Measurements from ENCODE around the gene ARL6IP5.

Gene ARL6IP5, protein sequence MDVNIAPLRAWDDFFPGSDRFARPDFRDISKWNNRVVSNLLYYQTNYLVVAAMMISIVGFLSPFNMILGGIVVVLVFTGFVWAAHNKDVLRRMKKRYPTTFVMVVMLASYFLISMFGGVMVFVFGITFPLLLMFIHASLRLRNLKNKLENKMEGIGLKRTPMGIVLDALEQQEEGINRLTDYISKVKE

DNA sequence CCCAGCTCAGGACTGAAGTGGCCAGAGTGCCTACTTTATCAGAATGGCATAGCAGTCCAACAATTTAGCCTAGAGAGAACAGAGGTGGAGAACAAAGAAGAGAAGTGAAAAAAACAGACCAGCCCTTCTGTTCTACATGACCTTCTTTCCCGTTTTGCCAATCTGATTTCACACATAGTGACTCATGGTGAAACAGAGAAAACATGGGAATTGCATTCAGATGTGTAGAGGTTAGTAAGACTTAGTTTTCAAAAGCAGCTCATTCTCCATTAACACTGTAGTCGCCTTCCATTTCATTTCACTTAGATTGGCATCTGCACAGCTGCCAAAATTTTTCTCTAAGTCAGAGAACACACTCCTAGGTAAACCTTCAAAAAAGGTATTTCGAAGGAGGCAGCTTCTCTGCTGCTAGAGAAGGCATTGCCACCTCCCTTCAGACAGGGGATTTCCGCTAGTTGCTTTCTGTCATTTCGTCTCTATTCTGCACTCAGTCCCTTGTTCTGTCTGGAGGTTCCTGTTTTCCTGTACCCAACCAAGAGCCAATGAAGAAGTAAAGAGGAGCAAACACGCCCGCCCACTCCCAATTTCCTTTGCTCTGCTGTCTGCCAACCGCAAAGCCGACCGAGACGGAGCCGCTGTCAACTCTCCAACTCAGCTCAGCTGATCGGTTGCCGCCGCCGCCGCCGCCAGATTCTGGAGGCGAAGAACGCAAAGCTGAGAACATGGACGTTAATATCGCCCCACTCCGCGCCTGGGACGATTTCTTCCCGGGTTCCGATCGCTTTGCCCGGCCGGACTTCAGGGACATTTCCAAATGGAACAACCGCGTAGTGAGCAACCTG is at the start of gene ARL6IP5:
Gene ARL6IP5, plus strand, starts transcription at position 612 of the 842 bp plus-strand sequence. Its CDS starts 111 bp downstream, at position 723.
- Mint-ChIP-seq H3K27me3 (no peaks in the 10 kb centered on the region), H3K27ac (peak within 1 kb of the TSS; percentile 99), H3K4me1 (ENCODE audit: low read depth) (peaks cover 64% of the 10 kb centered on the region), H3K4me3 (peak within 1 kb of the TSS; percentile 96), H3K9me3 (no peaks in the 10 kb centered on the region), H3K36me3 (ENCODE audit: low read depth) (peaks cover 45% of the 10 kb centered on the region)
- peak; percentile 89 for DNase-seq

GRCh38 chr3:69044608-69045007 is 40.1 kb upstream of the ARL6IP5 start:
- Mint-ChIP-seq H3K4me3 (no peak overlapping the region), H3K36me3 (ENCODE audit: low read depth) (peaks cover 79% of the 10 kb centered on the region), H3K4me1 (ENCODE audit: low read depth) (peaks cover 32% of the 10 kb centered on the region), H3K27me3 (no peaks in the 10 kb centered on the region), H3K27ac (no peak overlapping the region), H3K9me3 (no peaks in the 10 kb centered on the region)
- DNase-seq, result no peak

DNA sequence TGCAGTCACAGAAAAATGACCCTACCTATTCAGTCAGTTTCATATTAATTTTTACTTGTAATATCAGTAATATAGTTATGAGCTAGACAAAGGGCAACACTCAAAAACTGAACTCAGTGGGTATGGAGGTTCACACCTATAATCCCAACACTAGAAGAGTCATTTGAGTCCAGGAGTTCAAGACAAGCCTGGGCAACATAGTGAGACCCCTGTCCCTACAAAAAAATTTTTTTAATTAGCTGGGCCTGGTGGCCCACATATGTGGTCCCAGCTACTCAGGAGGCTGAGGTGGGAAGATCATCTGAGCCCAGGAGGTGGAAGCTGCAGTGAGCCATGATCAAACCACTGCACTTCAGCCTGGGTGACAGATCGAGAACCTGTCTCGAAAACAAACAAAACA is 35.7 kb upstream of the ARL6IP5 start:
- H3K27ac Mint-ChIP-seq, result peak overlapping the region; percentile 59
- no peaks in the 10 kb centered on the region for H3K27me3 Mint-ChIP-seq
- peak overlapping the region; percentile 42 for H3K4me3 Mint-ChIP-seq
- no peak for DNase-seq
- H3K9me3 Mint-ChIP-seq, result no peaks in the 10 kb centered on the region
- H3K36me3 Mint-ChIP-seq (ENCODE audit: low read depth), result peaks cover 84% of the 10 kb centered on the region
- peaks cover 53% of the 10 kb centered on the region for H3K4me1 Mint-ChIP-seq (ENCODE audit: low read depth)

GRCh38 chr3:69051756-69052471 is 32.8 kb upstream of the ARL6IP5 start, which contains the start of gene TMF1:
Gene TMF1, minus strand, starts transcription at chr3:69052333. Its CDS starts 247 bp downstream, at chr3:69052086.
- peak within 1 kb of the TSS; percentile 99 for H3K4me3 Mint-ChIP-seq
- peak; percentile 96 for DNase-seq
- no peaks in the 10 kb centered on the region for H3K9me3 Mint-ChIP-seq
- H3K36me3 Mint-ChIP-seq (ENCODE audit: low read depth), result peaks cover 84% of the 10 kb centered on the region
- peak within 1 kb of the TSS; percentile 98 for H3K27ac Mint-ChIP-seq
- H3K27me3 Mint-ChIP-seq, result no peaks in the 10 kb centered on the region
- H3K4me1 Mint-ChIP-seq (ENCODE audit: low read depth), result peaks cover 46% of the 10 kb centered on the region

DNA sequence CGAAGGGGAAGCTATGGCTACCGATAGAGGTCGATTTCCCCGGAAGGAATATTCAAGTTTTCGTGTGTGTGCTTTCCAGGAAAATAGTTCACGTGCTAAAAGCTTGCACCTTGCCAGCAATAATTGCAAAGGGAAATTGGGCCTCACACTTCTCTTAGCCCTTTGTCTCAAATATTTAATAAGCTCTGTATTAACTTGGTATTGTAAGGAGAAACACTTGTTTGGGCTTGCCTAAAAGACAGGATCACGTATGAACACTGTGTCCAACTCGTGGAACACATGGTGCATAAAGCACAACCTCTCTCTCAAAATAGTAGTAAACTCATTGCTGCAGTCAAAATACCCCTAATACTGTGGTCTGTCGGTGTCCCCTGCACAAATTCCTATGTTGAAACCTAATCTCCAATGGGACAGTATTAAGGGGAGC is 32.3 kb upstream of the ARL6IP5 start:
- no peak for DNase-seq
- H3K4me3 Mint-ChIP-seq, result peak overlapping the region; percentile 99
- H3K36me3 Mint-ChIP-seq (ENCODE audit: low read depth), result peaks cover 86% of the 10 kb centered on the region
- peak overlapping the region; percentile 98 for H3K27ac Mint-ChIP-seq
- peaks cover 47% of the 10 kb centered on the region for H3K4me1 Mint-ChIP-seq (ENCODE audit: low read depth)
- no peaks in the 10 kb centered on the region for H3K9me3 Mint-ChIP-seq
- H3K27me3 Mint-ChIP-seq, result no peaks in the 10 kb centered on the region

DNA sequence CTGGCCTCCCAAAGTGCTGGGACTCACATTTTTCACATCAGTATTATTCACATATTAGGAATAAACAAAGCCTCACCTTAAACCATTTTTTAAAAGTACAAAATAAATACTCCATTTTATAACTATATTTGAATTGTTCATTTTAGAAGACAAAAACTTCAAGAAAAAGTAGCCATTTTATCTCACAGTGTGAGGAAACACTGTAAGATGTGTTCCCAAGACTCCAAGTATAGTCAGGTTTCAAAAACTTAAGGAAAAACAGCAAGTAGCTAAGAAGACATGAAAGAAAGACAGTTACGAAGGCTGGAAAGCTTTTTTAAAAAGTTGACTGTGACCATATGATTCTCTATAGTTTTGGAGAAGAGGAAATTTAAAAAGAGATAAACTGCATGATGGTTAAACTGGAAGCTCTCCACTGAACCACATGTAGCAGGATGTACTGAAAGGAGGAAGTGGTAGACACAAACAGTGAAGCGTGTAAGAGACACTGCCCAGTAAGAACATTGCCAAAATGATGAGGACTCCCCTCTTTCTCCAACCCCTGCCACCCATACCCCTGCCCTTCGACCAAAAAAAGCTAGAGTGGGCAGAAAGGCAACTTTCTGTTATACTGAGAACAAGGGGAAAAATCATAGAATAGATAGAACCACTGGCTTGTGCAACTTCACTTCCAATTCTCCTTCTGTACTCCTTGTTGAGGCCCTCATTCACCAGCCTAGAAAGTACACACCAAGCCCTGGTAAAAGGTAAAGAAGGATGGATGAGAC is 26.4 kb upstream of the ARL6IP5 start:
- Mint-ChIP-seq H3K9me3 (no peaks in the 10 kb centered on the region), H3K4me1 (ENCODE audit: low read depth) (peaks cover 37% of the 10 kb centered on the region), H3K4me3 (no peak overlapping the region), H3K36me3 (ENCODE audit: low read depth) (peaks cover 92% of the 10 kb centered on the region), H3K27me3 (no peaks in the 10 kb centered on the region), H3K27ac (peak overlapping the region; percentile 94)
- no peak for DNase-seq

GRCh38 chr3:69058947-69059224 is 25.9 kb upstream of the ARL6IP5 start:
- no peak for DNase-seq
- Mint-ChIP-seq H3K4me1 (ENCODE audit: low read depth) (peaks cover 42% of the 10 kb centered on the region), H3K36me3 (ENCODE audit: low read depth) (peaks cover 92% of the 10 kb centered on the region), H3K27me3 (no peaks in the 10 kb centered on the region), H3K9me3 (no peaks in the 10 kb centered on the region), H3K4me3 (no peak overlapping the region), H3K27ac (peak overlapping the region; percentile 94)

DNA sequence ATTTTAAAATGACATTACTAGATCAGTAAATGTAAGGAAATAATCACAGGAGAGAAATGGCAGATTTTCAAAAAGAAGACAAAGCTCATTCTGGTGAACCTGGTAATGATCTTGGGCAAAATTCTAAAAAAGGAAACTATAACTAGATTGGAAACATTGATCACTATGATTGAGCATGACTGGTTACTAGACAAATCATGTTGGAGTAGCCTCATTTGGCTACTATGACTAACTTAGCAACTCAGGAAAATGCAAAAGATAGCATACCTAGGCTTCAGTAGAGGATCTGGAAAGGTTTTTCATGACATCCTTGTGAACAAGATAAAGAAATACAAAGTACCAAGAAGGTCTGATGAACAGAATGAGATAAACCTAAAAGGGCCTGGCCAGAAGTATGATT is 25.0 kb upstream of the ARL6IP5 start:
- H3K9me3 Mint-ChIP-seq, result no peaks in the 10 kb centered on the region
- H3K36me3 Mint-ChIP-seq (ENCODE audit: low read depth), result peaks cover 96% of the 10 kb centered on the region

GRCh38 chr3:69063636-69064035 is 21.1 kb upstream of the ARL6IP5 start:
- H3K27ac Mint-ChIP-seq, result peak overlapping the region; percentile 68
- H3K9me3 Mint-ChIP-seq, result no peaks in the 10 kb centered on the region
- no peak overlapping the region for H3K4me3 Mint-ChIP-seq
- no peaks in the 10 kb centered on the region for H3K27me3 Mint-ChIP-seq
- peaks cover 60% of the 10 kb centered on the region for H3K4me1 Mint-ChIP-seq (ENCODE audit: low read depth)
- no peak for DNase-seq
- H3K36me3 Mint-ChIP-seq (ENCODE audit: low read depth), result peaks cover 85% of the 10 kb centered on the region

More for the DNA sequence above, 25.0 kb upstream of the ARL6IP5 start:
- Mint-ChIP-seq H3K27me3 (no peaks in the 10 kb centered on the region), H3K4me3 (no peak overlapping the region), H3K4me1 (ENCODE audit: low read depth) (peaks cover 50% of the 10 kb centered on the region), H3K27ac (peak overlapping the region; percentile 94)
- DNase-seq, result no peak

DNA sequence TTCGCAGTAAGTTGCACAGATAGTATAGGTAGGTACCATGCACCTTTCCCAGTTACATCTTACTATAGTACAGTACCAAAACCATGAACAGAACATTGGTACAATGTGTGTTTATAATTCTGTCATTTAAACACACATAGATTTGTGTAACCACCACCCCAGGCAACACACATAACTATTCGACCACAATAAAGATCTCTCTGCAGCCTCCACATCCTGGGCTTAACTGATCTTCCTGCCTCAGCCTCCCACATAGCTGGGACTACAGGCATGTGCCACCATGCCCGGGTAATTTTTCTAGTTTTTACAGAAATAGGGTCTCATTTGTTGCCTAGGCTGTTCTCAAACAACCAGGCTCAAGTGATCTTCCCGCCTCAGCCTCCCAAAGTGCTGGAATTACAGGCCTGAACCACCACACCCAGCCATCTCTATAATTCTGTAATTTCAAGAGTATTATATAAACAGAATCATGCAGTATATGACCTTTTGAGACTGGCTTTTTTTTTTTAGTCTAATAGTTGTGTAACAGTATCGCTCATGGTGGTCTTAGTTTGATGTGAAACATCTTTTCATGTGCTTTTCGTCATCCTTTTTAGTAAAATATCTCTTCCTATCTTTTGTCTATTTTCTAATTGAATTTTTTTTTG is 19.3 kb upstream of the ARL6IP5 start:
- Mint-ChIP-seq H3K27me3 (no peaks in the 10 kb centered on the region), H3K9me3 (no peaks in the 10 kb centered on the region), H3K4me1 (ENCODE audit: low read depth) (peaks cover 51% of the 10 kb centered on the region), H3K36me3 (ENCODE audit: low read depth) (peaks cover 80% of the 10 kb centered on the region), H3K27ac (peak overlapping the region; percentile 88), H3K4me3 (peak overlapping the region; percentile 8)
- DNase-seq, result no peak

GRCh38 chr3:69066121-69066520 is 18.6 kb upstream of the ARL6IP5 start:
- no peaks in the 10 kb centered on the region for H3K27me3 Mint-ChIP-seq
- peak overlapping the region; percentile 88 for H3K27ac Mint-ChIP-seq
- H3K36me3 Mint-ChIP-seq (ENCODE audit: low read depth), result peaks cover 80% of the 10 kb centered on the region
- peaks cover 53% of the 10 kb centered on the region for H3K4me1 Mint-ChIP-seq (ENCODE audit: low read depth)
- DNase-seq, result no peak
- H3K9me3 Mint-ChIP-seq, result no peaks in the 10 kb centered on the region
- H3K4me3 Mint-ChIP-seq, result no peak overlapping the region

DNA sequence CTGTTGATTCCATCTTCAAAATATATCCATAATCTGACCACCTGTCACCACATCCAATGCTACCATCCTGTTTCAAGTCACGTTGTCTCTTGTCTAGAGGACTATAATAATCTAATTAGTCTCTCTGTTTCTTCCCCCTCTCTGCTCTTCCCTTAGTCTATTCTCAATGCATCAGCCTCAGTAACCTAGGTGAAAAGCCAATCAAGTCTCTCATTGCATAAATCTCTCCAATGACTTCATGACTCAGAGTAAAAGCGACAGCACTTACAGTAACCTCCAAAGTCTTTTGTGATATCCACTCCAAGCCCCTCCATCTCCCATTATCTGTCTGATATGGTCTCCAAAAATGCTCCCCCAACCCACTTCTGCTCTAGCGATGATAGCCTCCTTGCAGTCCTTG is 11.8 kb upstream of the ARL6IP5 start:
- Mint-ChIP-seq H3K36me3 (ENCODE audit: low read depth) (peaks cover 82% of the 10 kb centered on the region), H3K4me1 (ENCODE audit: low read depth) (peaks cover 47% of the 10 kb centered on the region), H3K4me3 (no peak overlapping the region), H3K27ac (peak overlapping the region; percentile 0), H3K27me3 (no peaks in the 10 kb centered on the region), H3K9me3 (no peaks in the 10 kb centered on the region)
- DNase-seq, result no peak

- H3K4me3 Mint-ChIP-seq, result peak overlapping the region; percentile 83
- H3K27me3 Mint-ChIP-seq, result no peaks in the 10 kb centered on the region
- H3K27ac Mint-ChIP-seq, result peak overlapping the region; percentile 86
- H3K9me3 Mint-ChIP-seq, result no peaks in the 10 kb centered on the region
- peaks cover 37% of the 10 kb centered on the region for H3K36me3 Mint-ChIP-seq (ENCODE audit: low read depth)
- no peak for DNase-seq
- H3K4me1 Mint-ChIP-seq (ENCODE audit: low read depth), result peaks cover 67% of the 10 kb centered on the region
Observed at GRCh38 chr3:69079269-69080159, 5.2 kb upstream of the ARL6IP5 start.

Data from activated T-cell treated with anti-CD3 and anti-CD28 coated beads, Interleukin-2, amount 50 U/mL, for 24 hours (primary cell).